Omental fat pad (tissue), 4 donors: ENCODE data around the gene PDE4D. TPM values are rescaled to one million over a fixed set of nuclear protein-coding genes. Genes with fewer than 3 reads are reported as not detected.
A peak's percentile ranks its signal among the peaks of the same experiment; 100 is the strongest.

Experiments used
- ATAC-seq: fragments of 150-250 bp; one replicate; pipeline ENCODE4 v1.9.1; 2016; ENCODE audit warnings: mild to moderate bottlenecking, moderate library complexity; ENCODE audit not compliant: low FRiP score
- DNase-seq: peaks from one replicate; pipeline ENCODE4 v3.0.0-alpha.2; 2019; ENCODE audit warnings: low spot score
- total RNA-seq, 4 donors: library from RNA; depleted of rRNA; stranded (reverse); fragments of >200 nt; gene quantifications; one replicate each; pipeline ENCODE4 v1.1.0, GENCODE V29; 2016
- TF ChIP-seq, protein P1 (sequence below), 3 donors: fragments of 450-650 bp; IDR thresholded peaks; one replicate each; pipeline ENCODE4 v1.5.1; 2016 to 2017; ENCODE audit warnings: antibody characterized with exemption in 3 of 3, mild to moderate bottlenecking in 3 of 3, moderate library complexity in 2 of 3

PDE4D gene
- total RNA-seq, 4 donors from 2014 or later = 32.5 to 94.8 (median 43.2) TPM

DNA sequence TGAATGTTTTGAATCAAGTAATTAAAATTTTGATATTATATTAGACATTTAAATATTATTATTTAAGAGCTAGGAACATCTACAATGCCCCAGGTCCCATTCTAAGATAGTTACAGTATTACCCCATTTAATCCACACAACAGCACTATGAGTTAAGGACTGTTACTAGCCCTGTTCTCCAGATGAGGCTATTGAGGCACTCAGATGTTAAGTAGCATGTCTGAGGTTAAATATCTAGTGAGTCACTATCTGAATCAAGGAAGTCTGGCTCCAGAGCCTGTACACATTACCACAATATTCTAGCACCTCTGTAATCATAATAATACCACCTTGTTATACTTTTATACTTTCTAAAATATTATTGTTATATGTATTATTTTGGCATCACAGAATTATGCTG lies 304.6 kb downstream of the PDE4D start:
- ATAC-seq = no peak

DNA sequence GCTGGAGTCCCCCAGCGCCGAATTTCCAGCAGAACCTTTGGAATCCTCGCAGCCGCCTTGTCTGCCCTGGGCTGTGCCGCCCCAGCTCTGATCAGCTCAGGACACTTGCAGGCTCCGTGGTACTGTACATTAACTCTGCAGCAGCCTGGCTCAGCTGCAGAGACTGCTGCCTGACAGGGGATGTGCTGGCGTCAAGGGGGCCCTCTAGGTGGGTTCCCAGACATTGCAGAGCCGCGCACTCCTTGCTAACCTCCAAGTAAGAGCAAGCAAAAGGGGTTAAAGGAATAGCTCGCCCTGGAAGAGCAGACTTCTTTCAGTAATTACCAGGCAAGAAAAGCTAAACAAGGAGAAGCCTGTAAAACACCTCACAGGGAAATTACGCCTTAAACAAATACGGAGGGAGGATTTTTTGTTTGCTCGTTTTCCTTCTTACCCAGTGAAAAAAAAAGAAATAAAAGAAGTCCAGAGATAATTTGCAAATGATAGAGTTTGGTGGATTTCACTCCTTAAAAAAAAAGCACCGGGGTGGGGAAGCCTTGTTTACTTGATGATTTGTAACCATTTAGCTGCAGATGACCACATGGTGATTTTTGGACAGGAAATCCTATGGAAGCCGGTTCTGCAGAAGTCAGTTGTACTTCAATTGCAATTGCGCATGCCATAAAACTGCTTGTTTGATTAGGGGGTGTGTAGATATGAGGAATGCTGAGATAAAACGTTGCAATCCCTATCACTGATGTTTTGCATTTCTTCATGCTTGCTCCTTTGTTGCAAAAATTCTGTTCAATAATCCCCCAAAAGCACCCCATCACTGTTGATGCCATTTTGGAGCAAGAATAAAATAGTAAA lies 305.8 kb downstream of the PDE4D start:
- peak; percentile 22 for ATAC-seq
- TF ChIP-seq, protein P1, sequence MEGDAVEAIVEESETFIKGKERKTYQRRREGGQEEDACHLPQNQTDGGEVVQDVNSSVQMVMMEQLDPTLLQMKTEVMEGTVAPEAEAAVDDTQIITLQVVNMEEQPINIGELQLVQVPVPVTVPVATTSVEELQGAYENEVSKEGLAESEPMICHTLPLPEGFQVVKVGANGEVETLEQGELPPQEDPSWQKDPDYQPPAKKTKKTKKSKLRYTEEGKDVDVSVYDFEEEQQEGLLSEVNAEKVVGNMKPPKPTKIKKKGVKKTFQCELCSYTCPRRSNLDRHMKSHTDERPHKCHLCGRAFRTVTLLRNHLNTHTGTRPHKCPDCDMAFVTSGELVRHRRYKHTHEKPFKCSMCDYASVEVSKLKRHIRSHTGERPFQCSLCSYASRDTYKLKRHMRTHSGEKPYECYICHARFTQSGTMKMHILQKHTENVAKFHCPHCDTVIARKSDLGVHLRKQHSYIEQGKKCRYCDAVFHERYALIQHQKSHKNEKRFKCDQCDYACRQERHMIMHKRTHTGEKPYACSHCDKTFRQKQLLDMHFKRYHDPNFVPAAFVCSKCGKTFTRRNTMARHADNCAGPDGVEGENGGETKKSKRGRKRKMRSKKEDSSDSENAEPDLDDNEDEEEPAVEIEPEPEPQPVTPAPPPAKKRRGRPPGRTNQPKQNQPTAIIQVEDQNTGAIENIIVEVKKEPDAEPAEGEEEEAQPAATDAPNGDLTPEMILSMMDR (IDR thresholded peaks at IDR 0.05) = no peak
- no peak for DNase-seq

More for the DNA sequence above, 304.6 kb downstream of the PDE4D start:
- TF ChIP-seq, protein P1 (IDR thresholded peaks at IDR 0.05) = no peak
- no peak for DNase-seq

DNA sequence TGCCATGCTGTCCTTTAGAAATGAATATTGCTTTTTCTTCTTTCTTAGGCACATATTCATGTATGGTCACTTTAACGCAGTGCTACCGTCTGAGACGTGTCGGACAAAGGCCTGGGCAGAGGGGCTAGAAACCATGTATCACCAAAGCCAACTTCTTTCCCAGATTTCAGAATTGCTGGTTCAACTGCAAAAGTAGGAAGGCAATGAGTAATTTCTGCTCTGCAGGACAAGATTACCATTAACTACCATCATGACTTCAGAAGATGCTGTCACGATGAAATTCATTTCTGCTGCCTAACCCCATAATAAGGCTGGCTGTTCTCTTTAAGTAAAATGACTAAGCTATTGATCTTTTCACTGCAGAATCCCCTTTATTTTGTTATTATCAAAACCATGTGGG lies 306.7 kb downstream of the PDE4D start:
- ATAC-seq (no peak), DNase-seq (no peak)
- TF ChIP-seq, protein P1 (IDR thresholded peaks at IDR 0.05) = no peak

DNA sequence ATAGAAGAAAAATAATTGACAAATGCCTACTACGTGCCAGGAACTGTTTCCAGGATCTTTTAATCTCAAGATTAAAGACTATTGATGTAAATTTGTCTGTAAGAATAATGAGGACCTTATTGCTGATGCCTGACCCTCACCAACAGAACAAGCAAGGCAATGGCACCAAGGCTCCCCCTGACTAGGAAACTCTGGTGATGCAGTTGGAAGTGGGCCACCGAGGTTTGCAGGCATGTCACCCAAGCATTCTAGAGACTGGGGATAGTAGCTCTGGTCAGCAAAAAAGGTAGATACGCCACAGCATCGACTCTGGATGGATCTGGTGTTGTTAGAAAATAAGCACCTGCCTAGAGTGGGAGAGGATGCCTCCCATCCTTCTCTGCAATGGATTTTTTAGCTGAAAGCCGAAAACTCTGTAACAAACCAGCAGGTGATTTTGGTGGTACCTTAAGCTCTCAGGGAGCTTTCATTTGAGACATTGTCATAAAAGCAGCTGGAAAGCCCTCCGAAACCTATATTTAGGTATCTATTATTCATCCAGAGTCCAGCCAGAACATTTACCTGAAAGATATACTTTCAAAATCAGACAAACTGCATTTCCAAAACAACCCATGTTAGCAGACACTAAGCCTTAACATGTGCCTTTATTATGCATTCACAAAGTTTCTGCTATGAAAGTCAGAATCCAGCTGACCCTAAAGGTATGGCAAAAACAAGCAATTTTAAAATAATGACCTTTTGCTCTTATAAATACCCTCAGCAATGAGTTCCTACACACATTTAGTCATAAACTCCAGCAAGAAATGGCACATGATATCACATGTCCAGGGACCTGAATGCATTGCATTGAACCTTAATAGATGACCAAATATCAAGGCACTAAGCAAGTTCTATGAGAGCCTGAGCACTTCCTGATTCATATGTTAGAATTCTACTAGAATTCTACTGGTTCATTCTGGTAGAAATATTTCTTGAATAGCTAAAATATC lies 308.4 kb downstream of the PDE4D start:
- ATAC-seq (no peak), DNase-seq (no peak)
- TF ChIP-seq, protein P1 (IDR thresholded peaks at IDR 0.05) = no peak

DNA sequence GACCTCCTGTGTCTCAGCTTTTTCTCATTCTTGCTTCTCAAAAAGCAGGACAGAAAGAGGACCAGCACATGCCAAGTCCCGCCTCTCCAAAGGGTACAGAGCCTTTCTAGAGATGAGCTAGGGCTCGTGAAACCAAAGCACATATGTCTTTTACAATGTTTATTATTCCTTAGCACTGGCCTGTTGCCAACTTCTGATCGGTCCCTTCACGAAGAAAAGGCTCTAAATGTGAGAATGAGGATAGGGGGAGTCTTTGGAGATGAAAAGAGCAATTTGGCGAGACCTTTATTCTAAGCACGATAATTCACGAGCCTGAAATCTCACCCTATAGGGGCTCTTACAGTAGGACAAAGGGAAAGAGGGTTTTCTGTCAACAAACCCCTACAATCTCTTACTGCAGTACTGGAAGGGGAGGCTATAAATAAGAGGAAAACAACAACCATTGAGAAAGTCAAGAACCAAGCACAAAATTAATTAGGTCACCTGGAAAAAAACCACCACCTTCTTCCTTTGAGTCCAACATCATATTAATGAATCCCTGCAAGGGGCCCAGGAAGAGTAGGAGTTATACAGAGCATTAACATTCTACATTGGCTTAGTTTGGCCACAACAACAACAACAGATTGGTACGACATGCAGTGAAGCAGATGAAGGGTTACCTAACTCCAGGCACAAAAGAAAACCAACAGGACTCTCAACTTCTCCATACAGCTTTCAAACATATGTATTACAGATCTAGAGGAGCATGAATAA lies 309.5 kb downstream of the PDE4D start:
- no peak for ATAC-seq
- TF ChIP-seq, protein P1 (IDR thresholded peaks at IDR 0.05) = no peak
- DNase-seq = no peak

DNA sequence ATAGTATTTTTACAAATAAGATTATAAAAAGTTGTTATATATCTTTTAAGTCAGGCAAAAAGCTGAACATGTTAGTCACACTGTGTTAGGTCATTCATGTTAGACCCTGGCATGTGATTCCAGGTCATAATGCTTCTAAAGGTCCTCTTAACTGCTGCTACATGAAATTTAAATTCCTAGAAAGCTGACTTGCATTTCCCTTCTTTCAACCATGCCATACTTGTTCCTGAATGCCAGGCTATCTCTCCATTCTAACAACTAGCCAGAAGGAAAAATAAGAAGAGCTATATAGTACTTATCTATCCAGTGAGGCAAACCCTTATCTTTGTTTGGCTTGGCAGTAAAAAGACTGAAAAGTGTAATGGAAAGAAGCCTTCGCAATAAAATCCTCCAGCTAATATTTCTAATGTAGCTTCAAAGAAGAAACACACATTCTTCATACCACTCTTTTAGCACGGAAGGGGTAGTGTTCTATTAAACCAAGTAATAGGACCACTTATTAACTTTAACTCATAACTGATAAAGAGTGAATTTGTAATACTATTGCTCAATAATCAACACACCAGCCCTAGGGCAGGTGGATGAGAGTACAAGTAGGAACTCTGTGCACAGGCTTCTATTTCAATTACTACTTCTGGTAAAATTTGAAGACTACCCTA lies 310.2 kb downstream of the PDE4D start:
- DNase-seq = no peak
- ATAC-seq = peak; percentile 67
- TF ChIP-seq, protein P1 (IDR thresholded peaks at IDR 0.05) = no peak
